ENCODE data around the gene DYNLRB2.

DNA sequence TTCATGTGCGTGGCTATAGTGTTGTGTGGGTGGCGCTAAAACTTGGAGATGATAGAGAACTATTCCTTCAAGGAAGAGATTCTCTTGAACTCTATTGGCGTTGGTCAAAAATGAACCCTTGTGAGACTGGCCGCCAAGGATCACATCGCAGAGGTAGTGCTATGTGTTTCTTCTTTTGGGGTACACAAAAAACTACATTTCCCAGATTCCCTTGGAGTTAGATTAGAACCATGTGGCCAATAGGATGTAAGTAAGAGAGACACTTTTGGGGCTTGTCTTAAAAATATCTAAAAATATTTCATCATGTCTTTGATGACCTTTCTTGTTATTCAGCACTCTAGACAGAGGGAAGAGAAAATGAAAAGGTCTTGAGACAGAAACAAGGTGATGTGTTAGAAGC lies 25.4 kb upstream of the DYNLRB2 start:
- TF ChIP-seq, protein P1, sequence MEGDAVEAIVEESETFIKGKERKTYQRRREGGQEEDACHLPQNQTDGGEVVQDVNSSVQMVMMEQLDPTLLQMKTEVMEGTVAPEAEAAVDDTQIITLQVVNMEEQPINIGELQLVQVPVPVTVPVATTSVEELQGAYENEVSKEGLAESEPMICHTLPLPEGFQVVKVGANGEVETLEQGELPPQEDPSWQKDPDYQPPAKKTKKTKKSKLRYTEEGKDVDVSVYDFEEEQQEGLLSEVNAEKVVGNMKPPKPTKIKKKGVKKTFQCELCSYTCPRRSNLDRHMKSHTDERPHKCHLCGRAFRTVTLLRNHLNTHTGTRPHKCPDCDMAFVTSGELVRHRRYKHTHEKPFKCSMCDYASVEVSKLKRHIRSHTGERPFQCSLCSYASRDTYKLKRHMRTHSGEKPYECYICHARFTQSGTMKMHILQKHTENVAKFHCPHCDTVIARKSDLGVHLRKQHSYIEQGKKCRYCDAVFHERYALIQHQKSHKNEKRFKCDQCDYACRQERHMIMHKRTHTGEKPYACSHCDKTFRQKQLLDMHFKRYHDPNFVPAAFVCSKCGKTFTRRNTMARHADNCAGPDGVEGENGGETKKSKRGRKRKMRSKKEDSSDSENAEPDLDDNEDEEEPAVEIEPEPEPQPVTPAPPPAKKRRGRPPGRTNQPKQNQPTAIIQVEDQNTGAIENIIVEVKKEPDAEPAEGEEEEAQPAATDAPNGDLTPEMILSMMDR (IDR thresholded peaks at IDR 0.05; ENCODE audit: borderline replicate concordance, extremely low read depth, low read length, poor library complexity, severe bottlenecking) = no peak
- TF ChIP-seq EZH2 (IDR thresholded peaks at IDR 0.05; ENCODE audit: borderline replicate concordance, low read depth, low read length, severe bottlenecking) = no peak

Measured in DND-41 (cell line).